ENCODE results near the gene PANX2. TPM values are rescaled to one million over a fixed set of nuclear protein-coding genes. Genes with fewer than 3 reads are reported as not detected.

Gene PANX2
- total and polyA plus RNA-seq, 8 donors, result 0.25 to 1.8 (median 1.1) TPM; not detected in 3

GRCh38 chr22:50216684-50217520 is 46.4 kb downstream of the PANX2 start:
- TF ChIP-seq POLR2A (IDR thresholded peaks at IDR 0.05) (no peak), EP300 (IDR thresholded peaks at IDR 0.05) (no peak), POLR2AphosphoS5 (IDR thresholded peaks at IDR 0.05) (no peak)
- TF ChIP-seq, protein P1, sequence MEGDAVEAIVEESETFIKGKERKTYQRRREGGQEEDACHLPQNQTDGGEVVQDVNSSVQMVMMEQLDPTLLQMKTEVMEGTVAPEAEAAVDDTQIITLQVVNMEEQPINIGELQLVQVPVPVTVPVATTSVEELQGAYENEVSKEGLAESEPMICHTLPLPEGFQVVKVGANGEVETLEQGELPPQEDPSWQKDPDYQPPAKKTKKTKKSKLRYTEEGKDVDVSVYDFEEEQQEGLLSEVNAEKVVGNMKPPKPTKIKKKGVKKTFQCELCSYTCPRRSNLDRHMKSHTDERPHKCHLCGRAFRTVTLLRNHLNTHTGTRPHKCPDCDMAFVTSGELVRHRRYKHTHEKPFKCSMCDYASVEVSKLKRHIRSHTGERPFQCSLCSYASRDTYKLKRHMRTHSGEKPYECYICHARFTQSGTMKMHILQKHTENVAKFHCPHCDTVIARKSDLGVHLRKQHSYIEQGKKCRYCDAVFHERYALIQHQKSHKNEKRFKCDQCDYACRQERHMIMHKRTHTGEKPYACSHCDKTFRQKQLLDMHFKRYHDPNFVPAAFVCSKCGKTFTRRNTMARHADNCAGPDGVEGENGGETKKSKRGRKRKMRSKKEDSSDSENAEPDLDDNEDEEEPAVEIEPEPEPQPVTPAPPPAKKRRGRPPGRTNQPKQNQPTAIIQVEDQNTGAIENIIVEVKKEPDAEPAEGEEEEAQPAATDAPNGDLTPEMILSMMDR (IDR thresholded peaks at IDR 0.05), result no peak
- Histone ChIP-seq H3K27ac (no peak overlapping the region), H3K4me3 (no peak overlapping the region), H3K4me1 (peaks cover 5 to 26% (median 10%) of the 10 kb centered on the region in 4 donors), H3K9me3 (peaks cover 0 to 2% (median 0%) of the 10 kb centered on the region in 4 donors), H3K27me3 (no peaks in the 10 kb centered on the region), H3K36me3 (peaks cover 73 to 98% (median 95%) of the 10 kb centered on the region in 4 donors)
- 93 to 95% (median 94%) methylated on average over 50 to 57 of the region's 57 CpGs for WGBS, 5 donors
- no peak for DNase-seq
- intact Hi-C loops (cut with DNase I; ENCODE audit: low total_unique reads), result no loop called here

- Histone ChIP-seq H3K4me3 (no peak overlapping the region), H3K36me3 (peaks cover 73 to 98% (median 95%) of the 10 kb centered on the region in 4 donors), H3K4me1 (peaks cover 5 to 26% (median 10%) of the 10 kb centered on the region in 4 donors), H3K9me3 (peaks cover 0 to 2% (median 0%) of the 10 kb centered on the region in 4 donors), H3K27me3 (no peaks in the 10 kb centered on the region), H3K27ac (no peak overlapping the region)
- 84 to 90% (median 85%) methylated on average over 17 to 21 of the region's 21 CpGs for WGBS, 5 donors
- intact Hi-C loops (cut with DNase I; ENCODE audit: low total_unique reads), result no loop called here
- DNase-seq, result no peak
- no peak for TF ChIP-seq POLR2AphosphoS5 (IDR thresholded peaks at IDR 0.05)
- no peak for TF ChIP-seq EP300 (IDR thresholded peaks at IDR 0.05)
- TF ChIP-seq, protein P1 (IDR thresholded peaks at IDR 0.05), result no peak
- no peak for TF ChIP-seq POLR2A (IDR thresholded peaks at IDR 0.05)
Measured at GRCh38 chr22:50217543-50218152, 47.1 kb downstream of the PANX2 start.

DNA sequence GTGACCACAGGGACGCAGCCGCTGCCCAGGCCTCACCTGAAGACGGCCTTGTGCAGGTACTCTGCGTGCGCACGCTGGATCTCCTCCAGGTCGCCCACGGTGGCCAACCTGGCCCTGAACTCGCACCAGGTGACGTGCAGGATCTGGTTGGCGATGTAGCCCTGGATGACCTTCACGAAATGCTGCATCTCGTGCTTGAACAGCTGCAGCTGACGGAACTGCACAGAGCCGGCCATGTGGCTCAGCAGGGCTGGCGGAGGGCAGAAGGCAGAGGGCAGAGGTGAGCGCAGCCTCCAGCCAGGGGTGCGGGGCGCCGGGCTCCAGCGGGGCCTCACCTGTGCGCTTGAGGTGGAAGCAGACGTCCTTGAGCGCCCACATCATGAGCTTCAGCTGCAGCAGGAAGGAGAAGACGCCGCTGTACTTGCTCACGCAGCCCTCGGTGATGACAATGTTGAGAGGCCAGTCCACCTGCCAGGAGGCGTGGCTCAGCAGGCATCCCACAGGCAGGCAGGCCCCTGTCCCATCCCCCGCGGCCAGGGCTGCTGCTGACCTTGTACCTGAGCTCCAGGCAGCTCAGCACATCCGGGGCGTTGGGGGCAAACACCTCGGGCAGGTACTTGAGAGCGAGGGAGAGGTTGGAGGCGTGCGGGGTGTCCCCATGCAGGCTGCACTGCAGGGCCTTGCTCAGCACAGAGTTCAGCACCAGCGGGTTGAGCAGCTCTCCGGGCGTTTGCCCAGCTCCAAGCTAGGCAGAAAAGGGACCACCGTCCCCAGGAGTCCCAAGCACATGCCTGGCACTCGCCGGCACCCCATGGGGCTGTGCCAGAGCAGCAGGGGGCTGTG is 47.8 kb downstream of the PANX2 start:
- WGBS, 5 donors, result 78 to 86% (median 81%) methylated on average over 16 to 43 of the region's 43 CpGs
- peaks cover 74 to 98% (median 95%) of the 10 kb centered on the region in 4 donors for H3K36me3 ChIP-seq
- peaks cover 0 to 2% (median 0%) of the 10 kb centered on the region in 4 donors for H3K9me3 ChIP-seq
- H3K4me3 ChIP-seq, result no peak overlapping the region
- TF ChIP-seq, protein P1 (IDR thresholded peaks at IDR 0.05), result no peak
- TF ChIP-seq POLR2AphosphoS5 (IDR thresholded peaks at IDR 0.05), result no peak
- no peak for TF ChIP-seq EP300 (IDR thresholded peaks at IDR 0.05)
- no peak for TF ChIP-seq POLR2A (IDR thresholded peaks at IDR 0.05)
- intact Hi-C loops (cut with DNase I; ENCODE audit: low total_unique reads), result no loop called here
- no peak overlapping the region for H3K27ac ChIP-seq
- peak in 1 of 2 donors; percentile 37 for DNase-seq
- no peaks in the 10 kb centered on the region for H3K27me3 ChIP-seq
- H3K4me1 ChIP-seq, result peaks cover 5 to 26% (median 10%) of the 10 kb centered on the region in 4 donors
